Keratinocyte (primary cell): ENCODE data around the gene CD36. TPM values are rescaled to one million over a fixed set of nuclear protein-coding genes. Genes with fewer than 3 reads are reported as not detected.

Source experiments
- DNase-seq: peaks from one replicate; pipeline ENCODE4 v3.0.0-alpha.2; 2011; ENCODE audit warnings: low read depth, missing footprints, low spot score
- FAIRE-seq: peaks from 2 replicates; lab custom pipeline; 2011; peaks lifted over from hg19 to GRCh38; lab: Jason Lieb, UNC
- H2AFZ ChIP-seq: 2 replicates; pipeline ENCODE4 v1.6.0; 2012; ENCODE audit warnings: low read length, control low read depth, inconsistent platforms; ENCODE audit not compliant: control insufficient read depth
- H3K27ac ChIP-seq: 2 replicates; pipeline ENCODE4 v1.5.1; 2011; ENCODE audit warnings: low read length; ENCODE audit not compliant: control insufficient read depth, insufficient read depth
- H3K27me3 ChIP-seq: 3 replicates; pipeline ENCODE4 v1.6.0; 2011; ENCODE audit warnings: low read length; ENCODE audit not compliant: control insufficient read depth, insufficient read depth; ENCODE audit errors: extremely low read depth
- H3K36me3 ChIP-seq, 2 experiments: 2 replicates in 1 of 2; 3 replicates in 1 of 2; pipeline ENCODE4 v1.5.1; 2011; ENCODE audit warnings: low read length in 2 of 2, mild to moderate bottlenecking in 1 of 2; ENCODE audit not compliant: control insufficient read depth in 2 of 2, insufficient read depth in 2 of 2; ENCODE audit errors: extremely low read depth in 1 of 2
- H3K4me1 ChIP-seq: 3 replicates; pipeline ENCODE4 v1.5.1; 2011; ENCODE audit warnings: low read length; ENCODE audit not compliant: control insufficient read depth, insufficient read depth; ENCODE audit errors: extremely low read depth
- H3K4me2 ChIP-seq: 3 replicates; pipeline ENCODE4 v1.6.0; 2011; ENCODE audit warnings: low read depth, low read length; ENCODE audit not compliant: control insufficient read depth, insufficient read depth; ENCODE audit errors: extremely low read depth
- H3K4me3 ChIP-seq, 3 experiments: fragments of 200-600 bp in 1 of 3; sonication (generic) in 1 of 3; 2 replicates in 2 of 3; 3 replicates in 1 of 3; pipeline ENCODE4 v1.5.1; 2011 to 2016; ENCODE audit warnings: low read length in 3 of 3, mild to moderate bottlenecking in 3 of 3, control low read depth in 2 of 3, inconsistent platforms in 1 of 3, low read depth in 1 of 3, mixed read lengths in 1 of 3, mixed run types in 1 of 3, moderate library complexity in 1 of 3; ENCODE audit not compliant: control insufficient read depth in 2 of 3, insufficient read depth in 2 of 3; ENCODE audit errors: extremely low read depth in 1 of 3
- H3K79me2 ChIP-seq: 2 replicates; pipeline ENCODE4 v1.6.0; 2012; ENCODE audit warnings: low read length; ENCODE audit not compliant: control insufficient read depth, insufficient read depth
- H3K9ac ChIP-seq: 3 replicates; pipeline ENCODE4 v1.6.0; 2011; ENCODE audit warnings: low read length; ENCODE audit not compliant: control insufficient read depth, insufficient read depth; ENCODE audit errors: extremely low read depth
- H3K9me1 ChIP-seq: 3 replicates; pipeline ENCODE4 v1.6.0; 2011; ENCODE audit warnings: low read length; ENCODE audit not compliant: control insufficient read depth, insufficient read depth; ENCODE audit errors: extremely low read depth
- H3K9me3 ChIP-seq: 2 replicates; pipeline ENCODE4 v1.5.1; 2012; ENCODE audit warnings: low read depth, low read length; ENCODE audit not compliant: control insufficient read depth
- H4K20me1 ChIP-seq: 3 replicates; pipeline ENCODE4 v1.6.0; 2011; ENCODE audit warnings: low read length; ENCODE audit not compliant: control insufficient read depth, insufficient read depth; ENCODE audit errors: extremely low read depth
- CTCF ChIP-seq, 3 experiments: IDR thresholded peaks in 1 of 3; conservative IDR thresholded peaks in 1 of 3; optimal IDR thresholded peaks in 1 of 3; 2 replicates in 2 of 3; 3 replicates in 1 of 3; pipeline versions ENCODE3 to v1.5.1; 2011; ENCODE audit warnings: low read length in 3 of 3, mild to moderate bottlenecking in 3 of 3, moderate library complexity in 2 of 3, control low read depth in 1 of 3, inconsistent platforms in 1 of 3; ENCODE audit not compliant: insufficient read depth in 2 of 3; ENCODE audit errors: extremely low read depth in 1 of 3
- EZH2 ChIP-seq: IDR thresholded peaks from one replicate; pipeline ENCODE4 v1.6.1; 2012; ENCODE audit warnings: inconsistent platforms, mild to moderate bottlenecking, low read length, moderate library complexity
- dilution Hi-C: fragments of 300-500 bp; cut with MboI; formaldehyde crosslinking; loops from one replicate; pipeline ENCODE4 v1.7.0; 2020; ENCODE audit warnings: low sequenced_read_pairs; ENCODE audit not compliant: extremely low pct_ligation_motif_present
- polyA plus RNA-seq, 5 experiments: library from polyadenylated mRNA; depleted of rRNA in 3 of 5; stranded (reverse) in 3 of 5; stranded (forward) in 1 of 5; unstranded in 1 of 5; fragments of >200 nt; gene quantifications; 1 replicate in 1 of 5; 2 replicates in 3 of 5; 3 replicates in 1 of 5; pipeline versions ENCODE4 v1.2.1 to v1.2.3, GENCODE V29; 2011 to 2012; ENCODE audit warnings: missing spikeins in 2 of 5, low read depth in 1 of 5, low replicate concordance in 1 of 5

Gene CD36
- polyA plus RNA-seq, 1 donor (not counting 4 experiments of a cell fraction or from before 2014, with no cell fraction given), result 0.59 TPM

DNA sequence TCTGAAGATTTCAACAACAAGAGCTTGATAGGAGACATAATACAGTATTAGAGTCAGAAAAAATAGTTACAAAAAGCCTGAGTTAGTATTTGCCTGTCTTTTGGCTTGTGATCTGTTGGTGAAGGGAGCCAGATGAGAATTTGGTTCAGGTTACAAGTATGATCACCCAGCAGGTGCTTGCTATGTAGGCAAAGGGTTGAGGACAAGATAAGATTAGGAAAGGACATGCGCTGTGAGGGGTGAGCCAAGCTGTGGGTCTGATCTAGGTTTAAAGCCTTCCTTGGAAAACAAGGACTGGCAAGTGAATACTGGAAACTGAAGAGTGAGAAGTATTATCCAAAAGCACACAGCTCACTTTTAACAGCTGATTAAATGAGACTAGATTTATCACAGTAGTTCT lies 28.7 kb upstream of the CD36 start:
- H3K36me3 ChIP-seq, result no peaks in the 10 kb centered on the region
- no peak overlapping the region for H2AFZ ChIP-seq
- FAIRE-seq (no peak), DNase-seq (no peak)
- H3K9ac ChIP-seq, result no peak overlapping the region
- TF ChIP-seq EZH2, result no peak
- no peak for TF ChIP-seq CTCF (optimal IDR thresholded peaks at IDR 0.05 in 1 of 3, IDR thresholded peaks at IDR 0.05 in 1 of 3, conservative IDR thresholded peaks at IDR 0.05 in 1 of 3; ENCODE audit: extremely low read depth in 1 of 3, insufficient read depth in 2 of 3, low read length in 3 of 3)
- dilution Hi-C loops, result no loop called here
- H3K9me3 ChIP-seq, result no peaks in the 10 kb centered on the region
- no peak overlapping the region for H3K27ac ChIP-seq
- H3K4me1 ChIP-seq, result no peaks in the 10 kb centered on the region
- H3K4me3 ChIP-seq, result no peak overlapping the region
- no peaks in the 10 kb centered on the region for H4K20me1 ChIP-seq
- no peaks in the 10 kb centered on the region for H3K9me1 ChIP-seq
- no peaks in the 10 kb centered on the region for H3K27me3 ChIP-seq
- no peaks in the 10 kb centered on the region for H3K79me2 ChIP-seq
- H3K4me2 ChIP-seq, result no peak overlapping the region

GRCh38 chr7:80611353-80611752 lies 27.1 kb upstream of the CD36 start:
- no peaks in the 10 kb centered on the region for H3K36me3 ChIP-seq
- no peaks in the 10 kb centered on the region for H3K27me3 ChIP-seq
- no peaks in the 10 kb centered on the region for H3K9me3 ChIP-seq
- no peak overlapping the region for H3K27ac ChIP-seq
- no peak overlapping the region for H2AFZ ChIP-seq
- H3K9me1 ChIP-seq, result no peaks in the 10 kb centered on the region
- DNase-seq, result no peak
- H3K79me2 ChIP-seq, result no peaks in the 10 kb centered on the region
- no peak overlapping the region for H3K4me2 ChIP-seq
- FAIRE-seq, result no peak
- no peak overlapping the region for H3K4me3 ChIP-seq
- H4K20me1 ChIP-seq, result no peaks in the 10 kb centered on the region
- dilution Hi-C loops, result no loop called here
- no peaks in the 10 kb centered on the region for H3K4me1 ChIP-seq
- TF ChIP-seq EZH2, result no peak
- TF ChIP-seq CTCF (optimal IDR thresholded peaks at IDR 0.05 in 1 of 3, IDR thresholded peaks at IDR 0.05 in 1 of 3, conservative IDR thresholded peaks at IDR 0.05 in 1 of 3; ENCODE audit: extremely low read depth in 1 of 3, insufficient read depth in 2 of 3, low read length in 3 of 3), result no peak
- no peak overlapping the region for H3K9ac ChIP-seq
